HG03558 (cell line): Measurements from ENCODE around the gene ADORA3.

Experiments
- ATAC-seq: cut with Tn5 transposase; IDR thresholded peaks from one replicate; pipeline ENCODE4 v1.9.1; 2021; ENCODE audit warnings: moderate number of reproducible peaks; ENCODE audit not compliant: unreplicated experiment; ENCODE audit errors: extremely low read depth

Gene ADORA3

DNA sequence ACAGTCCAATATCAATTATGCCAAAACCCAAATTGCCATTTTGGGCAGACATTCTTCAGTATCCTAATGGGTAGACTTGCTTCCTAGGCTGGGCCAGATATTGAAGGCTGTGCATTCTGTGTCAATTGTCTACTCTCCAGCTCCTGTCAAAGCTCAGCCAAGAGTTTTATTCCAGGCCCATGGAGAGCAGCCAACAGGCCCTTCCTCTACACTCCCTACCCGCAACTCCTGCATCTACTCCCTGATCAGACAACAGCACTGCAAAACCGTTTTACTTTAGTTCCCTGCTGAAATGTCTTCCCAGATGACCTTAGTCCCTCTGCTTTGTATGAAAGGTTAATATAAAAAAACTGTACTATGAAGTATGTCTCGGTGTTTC is 6.6 kb upstream of the ADORA3 start:
- ATAC-seq: no peak

DNA sequence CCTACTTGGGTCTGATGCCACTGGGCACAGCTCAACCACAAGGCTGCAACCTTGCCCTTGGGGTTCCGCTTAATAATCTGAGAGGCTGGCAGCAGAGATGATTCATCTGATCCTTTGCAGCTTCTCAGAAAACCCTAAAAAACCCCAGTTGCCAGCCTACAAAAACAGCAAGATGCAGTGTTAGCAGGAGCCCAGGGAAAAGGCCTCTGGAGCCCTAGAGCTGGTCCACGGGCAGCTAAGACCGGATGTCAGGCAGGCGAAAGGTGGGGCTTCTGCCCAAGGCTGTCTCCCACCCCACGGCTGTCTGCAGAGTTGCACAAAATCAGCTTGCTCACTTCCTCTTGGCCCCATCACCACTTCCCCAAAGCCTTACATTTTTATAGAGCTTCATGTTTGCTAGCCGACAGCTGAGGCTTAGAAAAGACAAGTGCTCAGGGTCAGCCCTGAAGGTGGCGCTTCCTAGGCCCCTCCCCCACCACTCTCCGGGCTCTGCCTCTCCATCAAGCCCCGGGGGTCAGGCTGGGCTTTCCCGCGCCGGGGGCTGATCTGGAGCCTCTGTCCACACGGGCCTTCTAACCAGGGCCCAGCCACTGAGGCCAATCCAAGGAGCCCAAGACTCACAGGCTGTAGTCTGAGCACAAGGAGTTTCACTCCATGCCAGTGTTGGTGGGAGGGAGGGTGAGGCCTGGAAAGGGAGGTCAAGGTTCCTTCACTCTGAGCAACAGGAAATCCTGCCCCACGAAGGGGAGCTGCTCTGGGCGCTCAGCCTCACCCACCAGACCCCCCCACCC is 4.2 kb upstream of the ADORA3 start:
- ATAC-seq: peak; percentile 35

DNA sequence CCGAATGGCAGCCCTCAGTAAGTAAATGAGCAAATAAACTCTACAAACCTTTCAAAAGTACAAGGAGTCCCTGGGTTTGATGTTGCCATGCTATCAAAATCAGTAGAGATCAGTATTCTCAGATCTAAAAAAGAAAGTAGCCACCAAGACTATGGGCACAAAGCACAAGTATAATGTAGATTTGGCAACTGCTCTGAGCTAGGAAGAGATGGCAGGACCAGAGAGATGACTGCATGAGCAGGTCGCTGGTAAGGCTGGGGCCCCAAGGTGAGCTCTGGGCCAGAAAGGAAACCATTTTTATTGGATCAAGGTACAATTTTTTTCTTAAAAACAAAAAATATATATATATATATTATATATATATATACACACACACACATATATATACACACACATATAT is 3.1 kb upstream of the ADORA3 start:
- ATAC-seq: no peak

DNA sequence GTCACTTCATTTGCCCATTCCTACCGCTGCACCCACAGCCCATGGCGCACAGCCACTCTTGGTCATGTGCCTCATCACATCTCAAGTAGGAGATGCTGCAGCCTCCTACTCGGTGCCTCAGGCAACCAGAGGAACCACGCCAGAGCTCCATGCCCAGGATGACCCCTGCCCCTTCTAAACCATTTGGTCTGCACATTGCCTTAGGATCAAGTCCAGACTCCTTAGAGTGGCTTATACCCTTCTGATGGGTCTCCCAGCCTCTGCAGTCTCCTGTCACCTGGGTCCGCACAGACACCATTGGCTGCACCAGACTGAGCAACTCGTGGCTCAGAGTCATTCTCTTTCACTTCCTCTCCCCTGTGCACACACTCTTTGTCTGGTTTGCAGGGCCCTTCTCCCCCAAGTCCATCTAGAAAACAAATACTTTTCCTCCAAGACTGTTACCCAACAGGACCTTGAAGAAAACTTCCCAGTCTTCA is 2.2 kb upstream of the ADORA3 start:
- no peak for ATAC-seq

DNA sequence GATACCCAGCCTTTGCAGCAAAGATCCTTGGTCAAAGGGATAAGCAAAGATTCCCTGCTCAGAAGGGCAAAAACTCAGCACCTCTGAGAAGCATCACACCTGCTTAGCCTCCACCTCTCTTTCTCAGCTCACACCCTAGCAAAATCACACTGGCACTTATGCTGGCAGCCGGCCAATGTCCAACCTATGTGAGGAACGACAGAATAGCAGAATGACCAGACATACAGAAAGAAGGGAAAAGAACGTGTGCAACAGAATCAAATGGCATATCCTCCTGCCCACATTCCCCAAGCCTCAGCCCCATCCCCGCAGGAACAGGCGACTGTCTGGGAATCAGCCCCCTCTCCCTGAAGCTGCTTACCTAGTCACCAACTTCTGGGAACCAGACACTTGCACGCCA is 664 bp upstream of the ADORA3 start:
- ATAC-seq: no peak

DNA sequence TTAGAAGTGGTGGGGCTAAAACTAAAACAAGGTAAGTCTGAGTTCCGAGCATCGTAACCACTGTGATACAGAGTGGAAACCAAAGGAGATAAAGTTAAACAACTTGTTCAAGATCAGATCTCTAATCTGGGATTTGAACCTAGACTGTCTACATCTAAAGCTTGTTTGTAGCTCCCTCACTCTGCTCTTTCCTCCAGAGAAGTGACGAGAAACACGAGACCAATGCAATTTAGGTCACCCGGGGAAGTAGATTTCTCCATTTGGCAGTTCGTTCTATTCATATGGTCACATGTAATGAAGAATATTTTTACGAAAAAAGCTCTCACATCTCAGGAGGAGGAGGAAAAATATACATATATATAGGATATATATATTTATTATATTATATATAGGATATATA is 1.8 kb downstream of the ADORA3 start:
- no peak for ATAC-seq

DNA sequence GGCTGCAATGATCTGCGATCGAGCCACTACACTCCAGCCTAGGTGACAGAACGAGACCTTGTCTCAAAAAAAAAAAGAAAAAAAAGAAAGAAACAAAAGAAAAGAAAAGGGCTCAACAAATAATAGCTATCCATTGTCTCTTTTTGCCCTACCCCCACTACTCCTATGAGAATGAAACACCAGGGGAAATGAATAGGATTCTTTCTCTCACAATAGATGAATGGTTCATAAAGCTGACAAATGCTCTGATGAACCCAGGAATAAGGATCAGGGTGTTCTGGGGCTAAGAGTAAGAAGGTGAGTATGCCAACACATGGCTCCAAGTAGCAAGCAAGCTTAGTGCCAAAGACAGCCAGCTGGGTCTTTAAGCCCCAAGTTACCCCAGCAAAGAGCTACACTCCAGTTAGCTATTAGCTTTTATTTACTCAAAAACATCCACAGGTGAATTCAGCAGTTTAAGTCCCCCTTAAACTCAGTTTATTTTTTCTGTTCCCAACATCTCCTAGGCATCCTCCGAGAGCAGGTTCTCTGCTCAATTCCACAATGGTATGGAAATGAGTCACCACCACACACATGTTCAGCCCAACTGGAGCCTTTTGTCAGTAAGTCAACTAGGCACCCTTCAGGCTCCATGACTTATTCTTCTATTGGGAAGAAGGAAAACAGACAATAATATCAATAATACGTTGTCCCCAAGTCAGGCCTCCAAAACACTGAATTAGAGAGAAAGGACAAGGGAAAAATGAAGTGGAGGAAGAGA is 4.2 kb downstream of the ADORA3 start:
- no peak for ATAC-seq

DNA sequence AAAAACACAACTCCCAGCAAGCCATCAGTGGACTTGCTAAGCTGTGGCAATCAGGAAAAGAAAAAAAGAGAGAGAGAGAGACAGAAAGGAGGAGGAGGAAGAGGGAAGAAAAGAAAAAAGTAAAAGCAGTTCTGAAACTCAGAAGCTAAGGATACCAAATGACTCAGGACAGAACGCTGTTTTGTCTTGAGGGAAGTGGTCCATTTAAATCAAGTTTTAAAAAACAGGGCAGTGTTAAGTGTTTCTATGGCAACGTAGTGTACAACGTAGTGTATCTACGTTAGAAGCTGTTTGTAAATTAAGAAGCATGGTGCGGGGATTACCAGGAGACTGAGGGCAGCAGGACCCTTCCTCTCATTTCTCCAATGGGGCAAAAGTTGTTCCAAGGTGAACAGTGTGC is 5.8 kb downstream of the ADORA3 start:
- ATAC-seq: no peak

DNA sequence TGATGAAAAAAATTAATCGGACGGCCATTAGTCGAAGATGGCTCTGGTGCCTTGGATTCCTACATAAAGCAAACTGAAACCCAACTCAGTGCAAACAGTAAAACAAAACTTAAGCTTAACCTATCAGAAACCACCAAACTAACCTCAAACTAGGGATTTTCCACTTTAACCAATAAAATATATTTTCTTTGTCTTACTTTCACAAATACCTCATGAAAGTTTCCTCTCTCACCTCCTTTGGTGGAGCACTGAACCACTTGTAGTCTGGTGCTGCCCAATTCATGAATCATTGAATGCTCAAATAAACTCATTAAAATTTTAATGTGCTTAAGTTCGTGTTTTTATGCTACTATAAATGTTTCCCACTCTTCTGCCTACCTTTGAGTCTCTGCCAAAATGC is 7.0 kb downstream of the ADORA3 start:
- no peak for ATAC-seq

DNA sequence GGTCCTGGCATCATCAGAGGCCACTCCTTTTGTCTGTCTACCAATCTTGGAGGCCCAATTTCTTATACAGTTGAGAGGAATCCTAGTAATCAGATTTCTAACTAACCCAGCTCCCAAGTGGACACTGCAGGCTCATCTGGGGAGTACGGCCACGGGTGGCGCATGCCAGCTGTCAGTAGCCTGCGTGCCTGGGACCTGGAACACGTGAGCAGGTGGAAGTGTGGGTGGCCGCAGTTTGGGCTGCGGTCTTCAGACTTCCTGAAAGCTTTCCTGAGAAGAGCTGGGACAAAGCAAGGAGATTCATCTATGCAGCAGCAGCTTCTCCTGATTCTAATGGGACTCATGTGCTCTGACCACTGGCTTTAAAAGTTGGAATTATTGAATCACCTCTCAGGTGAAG is 12.4 kb downstream of the ADORA3 start:
- no peak for ATAC-seq

DNA sequence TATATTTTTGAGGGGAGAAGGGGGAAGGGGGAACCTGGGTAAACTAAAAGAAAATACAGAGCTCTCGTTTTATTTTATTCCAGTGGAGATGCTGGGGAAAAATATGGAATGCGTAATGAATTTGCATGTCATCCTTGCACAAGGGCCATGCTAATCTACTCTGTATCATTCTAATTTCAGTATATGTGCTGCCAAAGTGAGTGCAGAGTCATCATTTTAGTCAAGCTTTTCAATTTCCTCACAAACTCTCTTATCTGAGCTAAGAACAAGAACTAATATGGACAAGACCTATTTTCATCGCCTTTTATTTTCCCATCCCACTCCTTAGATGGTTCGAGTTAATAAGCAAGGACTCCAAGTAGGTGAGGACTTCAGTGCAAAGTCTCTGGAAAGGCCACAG is 13.2 kb downstream of the ADORA3 start:
- ATAC-seq: no peak

DNA sequence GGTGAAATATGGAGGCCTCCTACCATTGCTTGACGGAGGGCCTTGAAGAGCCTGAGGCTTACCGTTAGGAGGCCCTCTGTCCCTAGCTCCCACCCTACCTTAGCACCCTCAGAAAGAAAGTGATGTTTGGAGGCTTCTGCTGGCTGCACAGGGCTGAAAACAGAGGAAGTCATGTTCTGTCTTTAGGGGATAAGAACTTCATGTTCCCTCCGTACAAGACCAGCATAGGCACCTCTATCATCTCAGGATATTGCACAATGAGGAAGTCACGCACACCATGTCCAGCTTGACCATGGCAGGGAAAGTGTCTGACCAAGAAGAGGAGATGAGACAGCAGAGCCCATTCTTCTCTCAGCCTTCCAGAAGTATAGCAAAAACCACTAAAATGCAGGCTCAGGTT is 13.8 kb downstream of the ADORA3 start:
- ATAC-seq: no peak

DNA sequence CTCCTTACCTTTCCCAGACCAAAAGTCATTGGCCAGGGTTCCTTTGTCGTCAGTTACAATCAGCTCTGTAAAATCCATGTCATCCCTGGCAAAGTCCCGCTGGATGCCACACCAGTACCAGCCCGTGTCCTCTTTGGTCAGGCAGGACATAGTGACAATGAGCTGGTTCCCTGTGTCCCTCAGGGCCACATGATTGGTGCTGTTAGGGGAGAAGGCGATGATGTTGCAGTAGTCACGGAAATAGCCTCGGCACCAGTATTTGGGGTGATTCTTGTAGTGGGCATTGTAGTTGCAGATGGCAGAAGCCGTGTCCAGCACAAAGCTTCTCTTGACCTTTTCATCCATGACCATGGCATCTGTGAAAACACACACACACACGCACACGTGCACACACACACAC is 14.8 kb downstream of the ADORA3 start:
- no peak for ATAC-seq

DNA sequence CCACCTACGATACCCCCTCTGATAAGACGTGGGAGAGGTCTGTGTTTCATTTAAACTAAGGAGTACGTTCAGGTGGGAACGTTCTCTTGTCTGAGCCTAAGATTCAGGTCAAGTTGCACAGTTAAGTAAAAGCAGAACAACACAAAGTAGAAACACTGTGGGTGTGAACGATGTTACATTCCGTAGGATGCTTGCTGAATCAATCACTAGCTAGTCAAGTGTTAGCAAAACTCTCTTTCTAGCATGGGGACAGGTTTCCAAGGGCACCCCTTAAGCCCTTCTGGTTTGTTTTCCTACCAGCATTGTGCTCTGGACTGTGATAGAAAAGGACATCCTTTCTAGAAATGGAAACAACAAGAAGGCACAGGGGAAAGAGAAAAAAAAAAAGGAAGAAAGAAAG is 16.3 kb downstream of the ADORA3 start:
- ATAC-seq: no peak

DNA sequence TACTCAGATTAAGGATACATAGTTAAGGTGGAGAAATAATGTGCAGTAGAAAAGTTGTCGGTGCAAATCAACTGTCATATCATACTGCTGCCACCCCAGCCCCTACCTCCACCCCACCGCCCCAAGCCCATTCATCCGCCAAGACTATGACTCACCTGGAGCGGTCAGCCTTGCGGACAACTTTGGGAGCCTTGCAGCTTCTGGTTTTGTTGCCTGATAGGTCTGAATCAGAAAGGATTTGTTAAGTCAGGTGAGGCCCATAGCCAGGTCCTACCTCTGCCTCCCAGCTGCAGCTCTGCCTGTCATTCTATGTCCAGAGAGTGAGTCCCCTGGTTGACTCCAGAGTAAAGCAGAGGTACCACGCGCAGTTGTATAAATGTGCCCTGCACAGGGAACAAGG is 17.0 kb downstream of the ADORA3 start:
- no peak for ATAC-seq

DNA sequence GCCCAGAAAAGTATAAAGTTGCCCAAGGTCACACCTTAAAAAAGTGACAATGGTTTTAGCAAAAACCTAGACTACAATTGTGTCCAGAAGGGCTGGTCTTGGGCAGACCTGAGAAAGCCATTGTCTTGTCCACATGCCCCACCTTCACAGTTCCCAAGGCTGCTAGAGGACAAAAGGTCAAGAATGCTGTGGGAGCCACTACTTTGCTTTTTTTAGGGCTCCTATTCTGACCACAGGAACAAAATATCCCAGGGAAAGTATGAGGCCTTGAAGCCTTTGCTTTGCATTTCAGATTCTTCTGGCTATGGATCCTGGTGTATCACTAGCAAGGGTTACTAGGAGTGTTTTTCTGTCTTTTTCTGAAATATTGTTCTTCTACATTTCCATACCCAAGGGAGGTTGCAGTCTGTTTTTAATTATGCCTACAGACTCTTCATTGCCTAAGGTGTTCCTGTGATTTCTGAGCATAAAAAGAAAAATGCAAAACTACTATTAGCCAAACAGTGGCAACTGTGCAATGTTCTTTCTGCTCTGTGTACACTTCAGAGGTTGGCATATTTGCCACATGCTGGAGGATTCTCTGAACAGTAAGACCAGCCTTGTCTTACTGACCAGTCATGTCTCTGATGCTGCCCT is 18.9 kb downstream of the ADORA3 start:
- ATAC-seq: no peak

DNA sequence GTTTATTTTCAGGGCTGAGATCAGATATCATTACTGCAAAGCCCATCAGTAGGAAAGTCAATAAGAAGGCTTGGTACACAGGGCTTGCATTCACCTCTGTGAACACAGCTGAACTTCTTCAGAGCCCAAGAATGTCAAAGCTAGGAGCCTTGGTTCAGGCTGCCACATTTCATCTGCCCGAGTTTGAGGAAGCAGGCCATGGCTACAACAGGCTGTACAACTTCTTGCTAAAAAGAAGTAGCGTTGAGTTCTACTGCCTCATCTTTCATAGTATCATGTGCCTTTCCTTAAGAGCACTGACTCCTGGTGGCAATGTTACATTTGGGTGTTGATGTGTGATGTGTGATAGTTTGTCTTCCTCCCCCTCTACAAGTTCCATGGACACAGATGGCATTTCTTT is 19.6 kb downstream of the ADORA3 start:
- ATAC-seq: no peak

DNA sequence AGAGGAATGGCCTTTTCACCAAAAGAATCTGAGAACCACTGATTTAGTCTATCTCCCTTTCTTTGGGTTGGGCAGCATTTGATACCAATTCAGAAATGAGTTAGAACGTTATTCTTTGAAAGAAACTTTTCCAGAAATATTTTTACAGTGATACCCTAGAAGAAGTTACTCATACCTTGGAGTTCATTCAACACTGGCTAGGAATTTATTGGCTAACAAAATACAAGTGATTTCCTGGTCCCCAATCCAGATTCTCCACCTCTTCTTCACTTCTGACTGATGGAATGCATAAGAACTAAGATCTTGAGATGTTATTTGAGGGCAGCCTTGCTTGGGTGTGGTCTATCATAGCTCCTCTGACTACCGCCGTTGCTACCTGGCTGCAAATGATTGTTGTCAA is 20.3 kb downstream of the ADORA3 start:
- ATAC-seq: no peak

DNA sequence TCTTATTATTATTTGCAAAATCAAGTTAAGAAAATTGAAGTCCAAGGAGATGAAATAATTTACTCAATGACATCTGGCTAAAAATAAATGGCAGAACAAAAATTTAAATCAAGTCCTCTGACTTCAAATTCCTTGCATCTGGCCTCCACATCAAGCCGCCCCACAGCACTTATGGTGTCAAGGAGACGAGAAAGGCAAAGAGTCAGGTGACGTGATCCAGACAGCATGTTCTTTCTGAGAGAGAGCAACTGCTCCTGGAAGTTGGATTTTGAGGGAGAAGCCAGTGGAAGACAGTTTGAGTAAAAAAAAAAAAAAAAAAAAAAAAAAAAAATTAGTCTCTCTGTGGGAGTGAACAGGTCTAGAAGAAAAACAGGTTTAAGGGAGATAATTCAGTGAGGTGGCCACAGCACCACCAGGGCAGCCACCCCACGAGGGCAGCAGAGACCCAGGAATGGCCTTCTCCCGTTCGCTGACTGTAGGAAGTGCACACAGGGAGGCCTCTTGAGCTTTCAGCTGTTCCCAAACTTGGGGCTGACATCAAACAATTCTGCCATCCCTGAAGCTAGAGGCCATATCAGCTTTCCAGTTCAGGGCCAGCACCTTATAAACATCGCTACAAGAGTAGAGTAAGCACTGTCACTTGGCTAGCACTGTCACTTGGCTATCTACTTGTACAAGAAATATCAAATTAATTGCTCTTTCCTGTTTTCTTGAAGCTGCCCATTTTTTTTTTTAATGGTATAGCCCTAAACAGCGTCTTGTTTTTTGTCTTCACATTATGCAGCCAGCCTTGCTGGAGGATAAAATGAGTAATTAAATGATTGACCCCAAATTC is 21.8 kb downstream of the ADORA3 start:
- ATAC-seq: no peak

DNA sequence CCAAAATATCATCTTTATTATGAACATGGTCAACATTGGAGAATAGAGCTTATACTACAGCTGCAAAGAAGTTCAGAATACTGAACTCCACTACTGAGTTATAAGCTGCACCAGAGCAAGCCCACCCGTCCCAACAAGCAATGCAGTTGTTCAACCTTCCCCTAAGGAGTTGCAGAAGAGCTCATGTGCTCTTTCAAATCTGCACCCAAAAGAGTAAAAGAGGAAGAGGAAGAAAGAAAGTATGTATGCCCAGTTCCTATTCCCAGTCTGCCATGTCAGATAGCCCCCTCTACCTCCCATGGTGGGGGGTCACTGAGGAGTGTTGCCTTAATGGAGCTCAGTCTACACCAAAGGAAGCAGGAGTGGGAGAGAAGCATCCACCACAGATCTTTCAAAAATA is 22.8 kb downstream of the ADORA3 start:
- no peak for ATAC-seq
